HEK293 (cell line): Measurements from ENCODE around the gene PPFIA1.

Experiments used
- ZNF785 ChIP-seq: fragments of 450-650 bp; formaldehyde crosslinking; IDR thresholded peaks from 2 replicates; pipeline ENCODE4 v1.5.1; 2016; ENCODE audit warnings: missing biosample characterization, missing genetic modification characterization
- TF ChIP-seq, protein P1 (sequence below): fragments of 450-650 bp; formaldehyde crosslinking; IDR thresholded peaks from 2 replicates; pipeline ENCODE4 v1.5.1; 2016; ENCODE audit warnings: missing biosample characterization, missing genetic modification characterization
- TF ChIP-seq, protein P2 (sequence below): fragments of 450-650 bp; formaldehyde crosslinking; IDR thresholded peaks from 2 replicates; pipeline ENCODE4 v1.5.1; 2016; ENCODE audit warnings: missing biosample characterization, missing genetic modification characterization

GRCh38 chr11:70433038-70433437, 162.5 kb downstream of the PPFIA1 start:
- no peak for TF ChIP-seq ZNF785 (tag by site-specific recombination)
- TF ChIP-seq, protein P1, sequence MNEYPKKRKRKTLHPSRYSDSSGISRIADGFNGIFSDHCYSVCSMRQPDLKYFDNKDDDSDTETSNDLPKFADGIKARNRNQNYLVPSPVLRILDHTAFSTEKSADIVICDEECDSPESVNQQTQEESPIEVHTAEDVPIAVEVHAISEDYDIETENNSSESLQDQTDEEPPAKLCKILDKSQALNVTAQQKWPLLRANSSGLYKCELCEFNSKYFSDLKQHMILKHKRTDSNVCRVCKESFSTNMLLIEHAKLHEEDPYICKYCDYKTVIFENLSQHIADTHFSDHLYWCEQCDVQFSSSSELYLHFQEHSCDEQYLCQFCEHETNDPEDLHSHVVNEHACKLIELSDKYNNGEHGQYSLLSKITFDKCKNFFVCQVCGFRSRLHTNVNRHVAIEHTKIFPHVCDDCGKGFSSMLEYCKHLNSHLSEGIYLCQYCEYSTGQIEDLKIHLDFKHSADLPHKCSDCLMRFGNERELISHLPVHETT (tag by site-specific recombination), result no peak
- TF ChIP-seq, protein P2, sequence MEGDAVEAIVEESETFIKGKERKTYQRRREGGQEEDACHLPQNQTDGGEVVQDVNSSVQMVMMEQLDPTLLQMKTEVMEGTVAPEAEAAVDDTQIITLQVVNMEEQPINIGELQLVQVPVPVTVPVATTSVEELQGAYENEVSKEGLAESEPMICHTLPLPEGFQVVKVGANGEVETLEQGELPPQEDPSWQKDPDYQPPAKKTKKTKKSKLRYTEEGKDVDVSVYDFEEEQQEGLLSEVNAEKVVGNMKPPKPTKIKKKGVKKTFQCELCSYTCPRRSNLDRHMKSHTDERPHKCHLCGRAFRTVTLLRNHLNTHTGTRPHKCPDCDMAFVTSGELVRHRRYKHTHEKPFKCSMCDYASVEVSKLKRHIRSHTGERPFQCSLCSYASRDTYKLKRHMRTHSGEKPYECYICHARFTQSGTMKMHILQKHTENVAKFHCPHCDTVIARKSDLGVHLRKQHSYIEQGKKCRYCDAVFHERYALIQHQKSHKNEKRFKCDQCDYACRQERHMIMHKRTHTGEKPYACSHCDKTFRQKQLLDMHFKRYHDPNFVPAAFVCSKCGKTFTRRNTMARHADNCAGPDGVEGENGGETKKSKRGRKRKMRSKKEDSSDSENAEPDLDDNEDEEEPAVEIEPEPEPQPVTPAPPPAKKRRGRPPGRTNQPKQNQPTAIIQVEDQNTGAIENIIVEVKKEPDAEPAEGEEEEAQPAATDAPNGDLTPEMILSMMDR, result no peak
